ENCODE data around the gene NPTX2.

NPTX2 gene

GRCh38 chr7:98598846-98599615 is 18.1 kb upstream of the NPTX2 start:
- no peak for DNase-seq (ENCODE audit: extremely low read depth, low read depth)
- H3K4me3 ChIP-seq (replicated peaks; ENCODE audit: low read depth, low read length) = no peak overlapping the region
- TF ChIP-seq CTCF (IDR thresholded peaks at IDR 0.05; ENCODE audit: low read depth, low read length, missing control alignments) = no peak

GRCh38 chr7:98599886-98600285 is 17.2 kb upstream of the NPTX2 start:
- DNase-seq (ENCODE audit: extremely low read depth, low read depth) = no peak
- H3K4me3 ChIP-seq (replicated peaks; ENCODE audit: low read depth, low read length) = no peak overlapping the region
- no peak for TF ChIP-seq CTCF (IDR thresholded peaks at IDR 0.05; ENCODE audit: low read depth, low read length, missing control alignments)

GRCh38 chr7:98602755-98603398 is 14.2 kb upstream of the NPTX2 start:
- no peak for TF ChIP-seq CTCF (IDR thresholded peaks at IDR 0.05; ENCODE audit: low read depth, low read length, missing control alignments)
- H3K4me3 ChIP-seq (replicated peaks; ENCODE audit: low read depth, low read length) = no peak overlapping the region
- DNase-seq (ENCODE audit: extremely low read depth, low read depth) = no peak

- no peak overlapping the region for H3K4me3 ChIP-seq (replicated peaks; ENCODE audit: low read depth, low read length)
- TF ChIP-seq CTCF (IDR thresholded peaks at IDR 0.05; ENCODE audit: low read depth, low read length, missing control alignments) = no peak
- DNase-seq (ENCODE audit: extremely low read depth, low read depth) = no peak
Observed at GRCh38 chr7:98603399-98603788, 13.7 kb upstream of the NPTX2 start.

GRCh38 chr7:98613601-98614425 is 3.3 kb upstream of the NPTX2 start:
- DNase-seq (ENCODE audit: extremely low read depth, low read depth) = peak; percentile 14
- no peak overlapping the region for H3K4me3 ChIP-seq (replicated peaks; ENCODE audit: low read depth, low read length)
- no peak for TF ChIP-seq CTCF (IDR thresholded peaks at IDR 0.05; ENCODE audit: low read depth, low read length, missing control alignments)

- no peak overlapping the region for H3K4me3 ChIP-seq (replicated peaks; ENCODE audit: low read depth, low read length)
- TF ChIP-seq CTCF (IDR thresholded peaks at IDR 0.05; ENCODE audit: low read depth, low read length, missing control alignments) = no peak
- no peak for DNase-seq (ENCODE audit: extremely low read depth, low read depth)
Observed at GRCh38 chr7:98616381-98617050, 569 bp upstream of the NPTX2 start.

All from HFF-Myc (cell line).